Measurements from ENCODE around the gene IRX3.

Gene IRX3

GRCh38 chr16:54286366-54287130, at the start of gene IRX3:
TSS of gene IRX3 (minus strand) at chr16:54286787. CDS start at chr16:54286050, 737 bp downstream.
- peak; percentile 96 for DNase-seq (ENCODE audit: low spot score)

GRCh38 chr16:54335230-54335629, 48.6 kb upstream of the IRX3 start:
- DNase-seq (ENCODE audit: low spot score): no peak

- no peak for DNase-seq (ENCODE audit: low spot score)
Observed at GRCh38 chr16:54334208-54334607, 47.6 kb upstream of the IRX3 start.

GRCh38 chr16:54331241-54332002, 44.8 kb upstream of the IRX3 start:
- DNase-seq (ENCODE audit: low spot score): no peak

- no peak for DNase-seq (ENCODE audit: low spot score)
Observed at GRCh38 chr16:54327609-54328008, 41.0 kb upstream of the IRX3 start.

GRCh38 chr16:54326266-54326662, 39.7 kb upstream of the IRX3 start:
- DNase-seq (ENCODE audit: low spot score): no peak

- no peak for DNase-seq (ENCODE audit: low spot score)
Observed at GRCh38 chr16:54325616-54326265, 39.2 kb upstream of the IRX3 start.

- no peak for DNase-seq (ENCODE audit: low spot score)
Observed at GRCh38 chr16:54324716-54325115, 38.1 kb upstream of the IRX3 start.

- no peak for DNase-seq (ENCODE audit: low spot score)
Observed at GRCh38 chr16:54320697-54321340, 34.2 kb upstream of the IRX3 start.

GRCh38 chr16:54318941-54319340, 32.4 kb upstream of the IRX3 start:
- no peak for DNase-seq (ENCODE audit: low spot score)

- DNase-seq (ENCODE audit: low spot score): no peak
Observed at GRCh38 chr16:54317101-54317611, 30.6 kb upstream of the IRX3 start.

- no peak for DNase-seq (ENCODE audit: low spot score)
Observed at GRCh38 chr16:54316095-54316889, 29.7 kb upstream of the IRX3 start.

GRCh38 chr16:54313789-54314188, 27.2 kb upstream of the IRX3 start:
- DNase-seq (ENCODE audit: low spot score): no peak

GRCh38 chr16:54312502-54312991, 26.0 kb upstream of the IRX3 start:
- DNase-seq (ENCODE audit: low spot score): no peak

GRCh38 chr16:54309341-54309740, 22.8 kb upstream of the IRX3 start:
- DNase-seq (ENCODE audit: low spot score): no peak

- no peak for DNase-seq (ENCODE audit: low spot score)
Observed at GRCh38 chr16:54305080-54305479, 18.5 kb upstream of the IRX3 start.

- no peak for DNase-seq (ENCODE audit: low spot score)
Observed at GRCh38 chr16:54303613-54304012, 17.0 kb upstream of the IRX3 start.

GRCh38 chr16:54297154-54297553, 10.6 kb upstream of the IRX3 start:
- DNase-seq (ENCODE audit: low spot score): no peak

- no peak for DNase-seq (ENCODE audit: low spot score)
Observed at GRCh38 chr16:54296543-54296942, 10.0 kb upstream of the IRX3 start.

- no peak for DNase-seq (ENCODE audit: low spot score)
Observed at GRCh38 chr16:54291656-54292487, 5.3 kb upstream of the IRX3 start.
